ENCODE data around the gene AFG3L2. TPM values are rescaled to one million over a fixed set of nuclear protein-coding genes. Genes with fewer than 3 reads are reported as not detected.

AFG3L2 gene
- total RNA-seq, 1 experiment from 2014 or later = 73.5 TPM

DNA sequence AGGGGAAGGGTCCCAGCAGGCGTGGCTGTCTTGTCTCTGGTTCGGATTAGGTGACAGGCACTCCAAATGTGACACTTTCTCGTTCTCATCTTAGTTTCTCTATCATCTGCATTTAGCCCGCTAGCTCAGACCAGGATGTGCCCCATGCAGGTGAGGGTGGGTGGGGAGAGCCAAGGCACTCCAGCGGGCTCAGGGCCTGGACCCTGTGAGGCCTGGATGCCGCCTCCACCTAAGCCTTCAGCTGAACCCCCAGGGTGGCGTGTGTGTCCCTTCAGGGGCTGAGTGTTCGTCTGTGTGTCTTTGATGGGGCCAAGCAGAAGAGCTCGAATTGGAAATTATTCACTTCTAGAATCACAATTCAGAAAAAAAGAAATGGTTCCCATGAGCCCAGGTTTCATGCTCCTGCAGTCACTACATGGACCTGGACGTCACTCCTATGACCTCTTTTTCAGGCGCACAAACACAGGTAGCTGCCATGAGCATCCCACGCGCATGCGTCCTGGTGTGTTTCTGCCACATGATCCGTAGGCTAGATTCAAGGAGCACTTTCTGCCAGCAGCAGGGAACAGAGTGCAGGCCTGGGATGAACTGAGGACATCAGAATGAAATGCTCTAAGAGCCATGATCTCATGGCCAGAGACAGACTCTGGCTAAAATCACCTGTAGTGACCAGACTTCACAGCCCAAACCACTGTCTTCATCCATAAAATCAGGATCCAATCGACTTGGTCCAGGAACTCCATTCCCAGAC is 97.1 kb downstream of the AFG3L2 start:
- Histone ChIP-seq H3K9ac (ENCODE audit: extremely low read depth, insufficient read length, low read length) (no peak overlapping the region), H3K9me3 (ENCODE audit: control insufficient read depth, low read depth, low read length) (no peaks in the 10 kb centered on the region), H3K79me2 (ENCODE audit: insufficient read depth, low read length) (no peaks in the 10 kb centered on the region), H3K23ac (ENCODE audit: insufficient read length, low read depth, low read length) (no peak overlapping the region), H4K20me1 (ENCODE audit: control insufficient read depth, insufficient read depth, insufficient read length) (no peaks in the 10 kb centered on the region), H3K27me3 (ENCODE audit: insufficient read depth, low read length) (no peaks in the 10 kb centered on the region; the same call in 1 of the 2 replicates), H3K4me2 (ENCODE audit: insufficient read depth, insufficient read length, low read length) (no peak overlapping the region), H2BK15ac (ENCODE audit: low read depth, low read length) (no peak overlapping the region), H2AFZ (ENCODE audit: low read length) (no peak overlapping the region), H2BK120ac (ENCODE audit: low read depth, low read length, poor library complexity, severe bottlenecking) (no peak overlapping the region), H3K18ac (ENCODE audit: insufficient read length, low read depth, low read length) (peak overlapping the region; percentile 74), H3K27ac (ENCODE audit: insufficient read length, low read depth, low read length) (no peak overlapping the region), H3K4ac (ENCODE audit: low read depth, low read length) (no peak overlapping the region; the same call in 1 of the 2 replicates), H4K91ac (ENCODE audit: insufficient read length, low read depth, low read length) (no peak overlapping the region), H3K23me2 (ENCODE audit: insufficient read length, low read depth, low read length, poor library complexity, severe bottlenecking) (peaks cover 2% of the 10 kb centered on the region), H3K56ac (ENCODE audit: insufficient read length, low read depth, low read length) (no peak overlapping the region), H3K4me1 (ENCODE audit: insufficient read depth, low read length) (no peaks in the 10 kb centered on the region), H2BK5ac (ENCODE audit: insufficient read length, low read length) (no peak overlapping the region), H3K14ac (ENCODE audit: insufficient read depth, low read length) (peak overlapping the region; percentile 79; the same call in 1 of the 2 replicates), H3K79me1 (ENCODE audit: insufficient read depth, low read depth, low read length, poor library complexity, severe bottlenecking) (no peaks in the 10 kb centered on the region), H2AK5ac (ENCODE audit: insufficient read length, low read length) (no peak overlapping the region), H2BK20ac (ENCODE audit: low read depth, low read length, poor library complexity, severe bottlenecking) (no peak overlapping the region), H4K8ac (replicated peaks; ENCODE audit: insufficient read length, low read depth, low read length) (no peak overlapping the region), H3T11ph (ENCODE audit: low read length) (no peak overlapping the region), H4K5ac (ENCODE audit: insufficient read length, low read depth, low read length) (no peak overlapping the region), H2BK12ac (ENCODE audit: insufficient read length, low read depth, low read length) (no peak overlapping the region)
- no peaks in the 10 kb centered on the region for H3K9me3 Mint-ChIP-seq
- TF ChIP-seq, protein P1, sequence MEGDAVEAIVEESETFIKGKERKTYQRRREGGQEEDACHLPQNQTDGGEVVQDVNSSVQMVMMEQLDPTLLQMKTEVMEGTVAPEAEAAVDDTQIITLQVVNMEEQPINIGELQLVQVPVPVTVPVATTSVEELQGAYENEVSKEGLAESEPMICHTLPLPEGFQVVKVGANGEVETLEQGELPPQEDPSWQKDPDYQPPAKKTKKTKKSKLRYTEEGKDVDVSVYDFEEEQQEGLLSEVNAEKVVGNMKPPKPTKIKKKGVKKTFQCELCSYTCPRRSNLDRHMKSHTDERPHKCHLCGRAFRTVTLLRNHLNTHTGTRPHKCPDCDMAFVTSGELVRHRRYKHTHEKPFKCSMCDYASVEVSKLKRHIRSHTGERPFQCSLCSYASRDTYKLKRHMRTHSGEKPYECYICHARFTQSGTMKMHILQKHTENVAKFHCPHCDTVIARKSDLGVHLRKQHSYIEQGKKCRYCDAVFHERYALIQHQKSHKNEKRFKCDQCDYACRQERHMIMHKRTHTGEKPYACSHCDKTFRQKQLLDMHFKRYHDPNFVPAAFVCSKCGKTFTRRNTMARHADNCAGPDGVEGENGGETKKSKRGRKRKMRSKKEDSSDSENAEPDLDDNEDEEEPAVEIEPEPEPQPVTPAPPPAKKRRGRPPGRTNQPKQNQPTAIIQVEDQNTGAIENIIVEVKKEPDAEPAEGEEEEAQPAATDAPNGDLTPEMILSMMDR (conservative IDR thresholded peaks at IDR 0.05) = no peak
- no CpG with 5 or more reads among the region's 16 CpGs for WGBS (ENCODE audit: extremely low coverage, insufficient read length, low lambda C conversion rate)
- H3K4me1 Mint-ChIP-seq = peaks cover 19 to 27% of the 10 kb centered on the region in 2 experiments
- DNase-seq = no peak
- peak overlapping the region in 2 of 3 experiments; percentile 66 to 95; a peak in 3 of 7 replicates for H3K27ac Mint-ChIP-seq
- no peak overlapping the region; a peak in 2 of 5 replicates for H3K4me3 Mint-ChIP-seq
- peaks cover 20% of the 10 kb centered on the region for H3K27me3 Mint-ChIP-seq (ENCODE audit: low read depth)
- H3K36me3 Mint-ChIP-seq (ENCODE audit: insufficient read depth in 1 of 3, low read depth in 3 of 3) = no peaks in the 10 kb centered on the region; a peak in 1 of 7 replicates

Other genes starting within 250 kb of the AFG3L2 start
- gene CIDEA, start 122.9 kb downstream of the AFG3L2 start, total RNA-seq (2021) = not detected in 2 replicates
- 134 and 135 TPM in 2 replicates for gene TUBB6, start 69.0 kb downstream of the AFG3L2 start, total RNA-seq (2021)
- 4.8 and 5.4 TPM in 2 replicates for gene PRELID3A, start 30.7 kb upstream of the AFG3L2 start, total RNA-seq (2021)